ENCODE measurements around the gene RNASE9.

The RNASE9 gene

DNA sequence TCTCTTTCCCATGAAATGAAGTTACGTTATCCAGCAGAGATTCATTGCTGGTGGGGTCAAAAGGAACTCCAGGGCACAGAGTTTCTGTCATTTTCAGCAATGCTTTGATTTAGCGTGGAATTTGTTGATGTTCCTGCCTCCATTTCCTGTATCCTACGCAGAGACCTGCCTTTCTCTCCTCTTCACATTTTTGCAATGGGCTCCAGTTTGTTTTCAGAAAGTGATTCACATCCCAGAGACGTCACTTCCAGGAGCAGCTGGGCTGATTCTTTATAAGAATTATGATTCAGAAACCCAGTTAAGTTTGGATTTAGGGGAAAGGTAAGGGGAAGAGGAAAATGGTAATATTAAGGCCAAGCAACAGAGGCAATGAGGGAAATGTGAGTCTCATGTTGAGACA is 43.9 kb downstream of the RNASE9 start (continued):
- TF ChIP-seq ZNF561 (tag by site-specific recombination; IDR thresholded peaks at IDR 0.05; ENCODE audit: borderline replicate concordance) (no peak), SP7 (tag by site-specific recombination; IDR thresholded peaks at IDR 0.05) (no peak), ZNF248 (tag by site-specific recombination; IDR thresholded peaks at IDR 0.05) (no peak), SETDB1 (IDR thresholded peaks at IDR 0.05; ENCODE audit: insufficient read length, low read length) (no peak), ZNF670 (tag by site-specific recombination; IDR thresholded peaks at IDR 0.05; ENCODE audit: low read depth) (no peak), ZNF2 (tag by site-specific recombination; IDR thresholded peaks at IDR 0.05) (no peak)

DNA sequence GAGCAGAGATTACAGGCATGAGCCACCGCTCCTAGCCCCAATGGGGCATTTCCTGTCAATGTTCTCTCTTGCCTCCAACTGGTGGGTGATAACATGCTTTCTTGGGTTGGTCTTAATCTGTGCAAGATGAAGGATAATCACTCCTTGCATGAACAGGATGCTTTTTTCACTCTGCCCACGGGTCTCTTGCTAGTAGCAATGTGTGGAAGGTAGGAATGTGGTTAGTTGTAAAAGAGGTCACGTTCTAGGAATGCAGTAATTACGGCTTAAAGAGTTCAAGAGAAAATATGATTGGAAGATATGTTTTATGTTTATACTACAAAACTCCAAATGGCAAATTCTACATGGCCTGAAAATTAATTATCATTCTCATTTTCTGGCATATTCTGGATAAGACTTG is 45.0 kb downstream of the RNASE9 start:
- H3K4me1 ChIP-seq (ENCODE audit: control insufficient read depth, insufficient read depth, low read length) = no peaks in the 10 kb centered on the region
- CTCF ChIA-PET = interaction anchor here (2.7 kb wide), 1 partner anchor 15 kb away, joined by 8 read pairs; no protein-coding TSS in a partner anchor
- TF ChIP-seq ZNF155 (tag by site-specific recombination; IDR thresholded peaks at IDR 0.05) (no peak), ZNF10 (tag by site-specific recombination; IDR thresholded peaks at IDR 0.05) (no peak), ZNF350 (tag by site-specific recombination; IDR thresholded peaks at IDR 0.05) (no peak), ZNF266 (tag by site-specific recombination; IDR thresholded peaks at IDR 0.05; ENCODE audit: low read depth) (no peak), ZNF366 (tag by site-specific recombination; conservative IDR thresholded peaks at IDR 0.05) (no peak), YY2 (tag by site-specific recombination; IDR thresholded peaks at IDR 0.05) (no peak), ZEB2 (tag by site-specific recombination; IDR thresholded peaks at IDR 0.05) (no peak), OVOL3 (tag by site-specific recombination; IDR thresholded peaks at IDR 0.05) (no peak), ZNF76 (tag by site-specific recombination; IDR thresholded peaks at IDR 0.05; ENCODE audit: borderline replicate concordance, low read depth) (no peak), SCRT1 (tag by site-specific recombination; IDR thresholded peaks at IDR 0.05; ENCODE audit: borderline replicate concordance) (no peak), SP7 (tag by site-specific recombination; IDR thresholded peaks at IDR 0.05) (no peak)
- TF ChIP-seq, protein P1, sequence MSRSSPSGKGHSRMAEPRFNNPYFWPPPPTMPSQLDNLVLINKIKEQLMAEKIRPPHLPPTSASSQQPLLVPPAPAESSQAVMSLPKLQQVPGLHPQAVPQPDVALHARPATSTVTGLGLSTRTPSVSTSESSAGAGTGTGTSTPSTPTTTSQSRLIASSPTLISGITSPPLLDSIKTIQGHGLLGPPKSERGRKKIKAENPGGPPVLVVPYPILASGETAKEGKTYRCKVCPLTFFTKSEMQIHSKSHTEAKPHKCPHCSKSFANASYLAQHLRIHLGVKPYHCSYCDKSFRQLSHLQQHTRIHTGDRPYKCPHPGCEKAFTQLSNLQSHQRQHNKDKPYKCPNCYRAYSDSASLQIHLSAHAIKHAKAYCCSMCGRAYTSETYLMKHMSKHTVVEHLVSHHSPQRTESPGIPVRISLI (tag by site-specific recombination; IDR thresholded peaks at IDR 0.05) = no peak
- TF ChIP-seq, protein P2, sequence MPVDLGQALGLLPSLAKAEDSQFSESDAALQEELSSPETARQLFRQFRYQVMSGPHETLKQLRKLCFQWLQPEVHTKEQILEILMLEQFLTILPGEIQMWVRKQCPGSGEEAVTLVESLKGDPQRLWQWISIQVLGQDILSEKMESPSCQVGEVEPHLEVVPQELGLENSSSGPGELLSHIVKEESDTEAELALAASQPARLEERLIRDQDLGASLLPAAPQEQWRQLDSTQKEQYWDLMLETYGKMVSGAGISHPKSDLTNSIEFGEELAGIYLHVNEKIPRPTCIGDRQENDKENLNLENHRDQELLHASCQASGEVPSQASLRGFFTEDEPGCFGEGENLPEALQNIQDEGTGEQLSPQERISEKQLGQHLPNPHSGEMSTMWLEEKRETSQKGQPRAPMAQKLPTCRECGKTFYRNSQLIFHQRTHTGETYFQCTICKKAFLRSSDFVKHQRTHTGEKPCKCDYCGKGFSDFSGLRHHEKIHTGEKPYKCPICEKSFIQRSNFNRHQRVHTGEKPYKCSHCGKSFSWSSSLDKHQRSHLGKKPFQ (tag by site-specific recombination; IDR thresholded peaks at IDR 0.05) = no peak
- TF ChIP-seq, protein P3, sequence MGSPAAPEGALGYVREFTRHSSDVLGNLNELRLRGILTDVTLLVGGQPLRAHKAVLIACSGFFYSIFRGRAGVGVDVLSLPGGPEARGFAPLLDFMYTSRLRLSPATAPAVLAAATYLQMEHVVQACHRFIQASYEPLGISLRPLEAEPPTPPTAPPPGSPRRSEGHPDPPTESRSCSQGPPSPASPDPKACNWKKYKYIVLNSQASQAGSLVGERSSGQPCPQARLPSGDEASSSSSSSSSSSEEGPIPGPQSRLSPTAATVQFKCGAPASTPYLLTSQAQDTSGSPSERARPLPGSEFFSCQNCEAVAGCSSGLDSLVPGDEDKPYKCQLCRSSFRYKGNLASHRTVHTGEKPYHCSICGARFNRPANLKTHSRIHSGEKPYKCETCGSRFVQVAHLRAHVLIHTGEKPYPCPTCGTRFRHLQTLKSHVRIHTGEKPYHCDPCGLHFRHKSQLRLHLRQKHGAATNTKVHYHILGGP (tag by site-specific recombination; IDR thresholded peaks at IDR 0.05) = no peak
- H3K4me3 ChIP-seq (ENCODE audit: low read depth, low read length) = no peak overlapping the region
- H3K9me3 ChIP-seq (ENCODE audit: control insufficient read depth, insufficient read depth, low read depth, low read length) = no peaks in the 10 kb centered on the region
- POLR2A ChIA-PET = no interaction called here
- no peaks in the 10 kb centered on the region for H3K36me3 ChIP-seq (ENCODE audit: control insufficient read depth in 2 of 2, insufficient read depth in 1 of 2, low read length in 2 of 2)
- no peak overlapping the region for H3K27ac ChIP-seq (ENCODE audit: extremely low read depth, low read depth, low read length)

DNA sequence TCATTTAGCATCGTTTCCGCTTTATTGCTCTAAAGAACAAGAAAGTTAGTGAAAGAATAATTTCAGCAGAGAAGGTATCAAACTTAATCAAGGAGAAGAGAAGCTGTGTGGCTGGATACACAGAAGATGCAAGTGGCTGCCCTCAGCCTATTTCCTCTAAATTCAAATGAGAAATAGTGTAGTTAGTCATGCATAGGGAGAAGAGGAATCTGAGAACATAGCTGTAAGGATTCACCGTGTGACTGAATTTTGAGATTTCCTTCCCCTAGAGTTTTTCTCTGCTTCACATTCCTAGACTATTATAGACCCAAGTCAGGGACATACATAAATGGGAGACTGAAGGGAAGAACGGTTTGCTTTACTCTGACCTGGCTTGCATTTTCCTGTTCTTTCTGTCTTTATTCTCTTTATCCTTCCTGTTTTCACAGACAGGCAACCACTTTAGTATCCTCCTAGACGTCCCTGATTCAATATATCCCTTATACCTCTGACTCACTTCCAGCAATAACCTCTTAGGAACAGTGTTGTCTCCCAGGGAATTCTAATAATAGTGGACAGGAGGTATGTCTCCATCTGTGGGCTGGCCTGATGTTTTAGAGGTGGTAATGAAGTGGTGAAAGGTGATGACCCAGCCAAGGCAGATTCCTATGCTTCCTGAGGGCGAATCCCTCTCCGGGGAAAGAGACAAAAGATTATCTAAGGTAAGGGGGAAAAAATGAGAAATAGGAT is 48.5 kb downstream of the RNASE9 start:
- no peaks in the 10 kb centered on the region for H3K4me1 ChIP-seq (ENCODE audit: control insufficient read depth, insufficient read depth, low read length)
- CTCF ChIA-PET = interaction anchor here (2.5 kb wide), 1 partner anchor 19 kb away, joined by 8 read pairs; no protein-coding TSS in a partner anchor
- no peaks in the 10 kb centered on the region for H3K36me3 ChIP-seq (ENCODE audit: control insufficient read depth in 2 of 2, insufficient read depth in 1 of 2, low read length in 2 of 2)
- no peak overlapping the region for H3K4me3 ChIP-seq (ENCODE audit: low read depth, low read length)
- POLR2A ChIA-PET = no interaction called here
- no peak overlapping the region for H3K27ac ChIP-seq (ENCODE audit: extremely low read depth, low read depth, low read length)
- H3K9me3 ChIP-seq (ENCODE audit: control insufficient read depth, insufficient read depth, low read depth, low read length) = no peaks in the 10 kb centered on the region
- TF ChIP-seq BCL11A (tag by site-specific recombination; IDR thresholded peaks at IDR 0.05; ENCODE audit: low read depth) (no peak), ZNF324 (tag by site-specific recombination; IDR thresholded peaks at IDR 0.05) (no peak), ZNF544 (tag by site-specific recombination; IDR thresholded peaks at IDR 0.05) (no peak), REPIN1 (tag by site-specific recombination; IDR thresholded peaks at IDR 0.05; ENCODE audit: low read depth) (no peak), ZNF510 (tag by site-specific recombination; IDR thresholded peaks at IDR 0.05; ENCODE audit: insufficient replicate concordance) (no peak), ZNF391 (tag by site-specific recombination; IDR thresholded peaks at IDR 0.05; ENCODE audit: borderline replicate concordance, low read depth) (no peak), ZNF169 (tag by site-specific recombination; IDR thresholded peaks at IDR 0.05) (no peak)
- TF ChIP-seq, protein P4, sequence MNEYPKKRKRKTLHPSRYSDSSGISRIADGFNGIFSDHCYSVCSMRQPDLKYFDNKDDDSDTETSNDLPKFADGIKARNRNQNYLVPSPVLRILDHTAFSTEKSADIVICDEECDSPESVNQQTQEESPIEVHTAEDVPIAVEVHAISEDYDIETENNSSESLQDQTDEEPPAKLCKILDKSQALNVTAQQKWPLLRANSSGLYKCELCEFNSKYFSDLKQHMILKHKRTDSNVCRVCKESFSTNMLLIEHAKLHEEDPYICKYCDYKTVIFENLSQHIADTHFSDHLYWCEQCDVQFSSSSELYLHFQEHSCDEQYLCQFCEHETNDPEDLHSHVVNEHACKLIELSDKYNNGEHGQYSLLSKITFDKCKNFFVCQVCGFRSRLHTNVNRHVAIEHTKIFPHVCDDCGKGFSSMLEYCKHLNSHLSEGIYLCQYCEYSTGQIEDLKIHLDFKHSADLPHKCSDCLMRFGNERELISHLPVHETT (tag by site-specific recombination; IDR thresholded peaks at IDR 0.05) = no peak
- TF ChIP-seq, protein P5, sequence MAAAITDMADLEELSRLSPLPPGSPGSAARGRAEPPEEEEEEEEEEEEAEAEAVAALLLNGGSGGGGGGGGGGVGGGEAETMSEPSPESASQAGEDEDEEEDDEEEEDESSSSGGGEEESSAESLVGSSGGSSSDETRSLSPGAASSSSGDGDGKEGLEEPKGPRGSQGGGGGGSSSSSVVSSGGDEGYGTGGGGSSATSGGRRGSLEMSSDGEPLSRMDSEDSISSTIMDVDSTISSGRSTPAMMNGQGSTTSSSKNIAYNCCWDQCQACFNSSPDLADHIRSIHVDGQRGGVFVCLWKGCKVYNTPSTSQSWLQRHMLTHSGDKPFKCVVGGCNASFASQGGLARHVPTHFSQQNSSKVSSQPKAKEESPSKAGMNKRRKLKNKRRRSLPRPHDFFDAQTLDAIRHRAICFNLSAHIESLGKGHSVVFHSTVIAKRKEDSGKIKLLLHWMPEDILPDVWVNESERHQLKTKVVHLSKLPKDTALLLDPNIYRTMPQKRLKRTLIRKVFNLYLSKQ (tag by site-specific recombination; IDR thresholded peaks at IDR 0.05; ENCODE audit: borderline replicate concordance) = no peak

Data from HEK293 (cell line).